SH-SY5Y (cell line): ENCODE data around the gene WNK2.

Experiments used
- GATA2 ChIP-seq: IDR thresholded peaks from 2 replicates; pipeline ENCODE4 v1.6.1; 2011; ENCODE audit warnings: mild to moderate bottlenecking, low read depth, low read length
- GATA3 ChIP-seq: IDR thresholded peaks from 2 replicates; pipeline ENCODE4 v1.6.1; 2011; ENCODE audit warnings: low read depth, mild to moderate bottlenecking, low read length, moderate library complexity

WNK2 gene

GRCh38 chr9:93290495-93291434 is 106.8 kb downstream of the WNK2 start:
- no peak for TF ChIP-seq GATA3
- TF ChIP-seq GATA2: no peak

GRCh38 chr9:93291536-93292287 is 107.8 kb downstream of the WNK2 start:
- TF ChIP-seq GATA2: no peak
- no peak for TF ChIP-seq GATA3

GRCh38 chr9:93292288-93292615 is 108.3 kb downstream of the WNK2 start:
- TF ChIP-seq GATA2 (no peak), GATA3 (no peak)

GRCh38 chr9:93292664-93293328 is 108.9 kb downstream of the WNK2 start:
- no peak for TF ChIP-seq GATA3
- no peak for TF ChIP-seq GATA2

- TF ChIP-seq GATA2 (no peak), GATA3 (no peak)
Observed at GRCh38 chr9:93294011-93294410, 110.1 kb downstream of the WNK2 start.

- no peak for TF ChIP-seq GATA3
- no peak for TF ChIP-seq GATA2
Observed at GRCh38 chr9:93295031-93295430, 111.1 kb downstream of the WNK2 start.

- no peak for TF ChIP-seq GATA2
- TF ChIP-seq GATA3: no peak
Observed at GRCh38 chr9:93295456-93296076, 111.6 kb downstream of the WNK2 start.

- TF ChIP-seq GATA3: no peak
- TF ChIP-seq GATA2: no peak
Observed at GRCh38 chr9:93296889-93297480, 113.0 kb downstream of the WNK2 start.

- no peak for TF ChIP-seq GATA3
- TF ChIP-seq GATA2: no peak
Observed at GRCh38 chr9:93297659-93298497, 113.9 kb downstream of the WNK2 start.

- no peak for TF ChIP-seq GATA2
- no peak for TF ChIP-seq GATA3
Observed at GRCh38 chr9:93298498-93299417, 114.8 kb downstream of the WNK2 start.

GRCh38 chr9:93299418-93300174 is 115.7 kb downstream of the WNK2 start:
- TF ChIP-seq GATA2: no peak
- TF ChIP-seq GATA3: no peak

- TF ChIP-seq GATA3: no peak
- TF ChIP-seq GATA2: no peak
Observed at GRCh38 chr9:93300175-93300572, 116.2 kb downstream of the WNK2 start.
